GM21786 (cell line): ENCODE results near the gene MAPKBP1.

Experiments
- ATAC-seq: cut with Tn5 transposase; IDR thresholded peaks from one replicate; pipeline ENCODE4 v1.9.1; 2021; ENCODE audit not compliant: unreplicated experiment

Gene MAPKBP1

GRCh38 chr15:41806291-41807181 lies 32.3 kb downstream of the MAPKBP1 start:
- no peak for ATAC-seq

GRCh38 chr15:41809121-41809520 lies 34.8 kb downstream of the MAPKBP1 start:
- ATAC-seq = no peak

GRCh38 chr15:41809526-41810220 lies 35.4 kb downstream of the MAPKBP1 start:
- no peak for ATAC-seq

- no peak for ATAC-seq
Measured at GRCh38 chr15:41810651-41811431, 36.6 kb downstream of the MAPKBP1 start.

GRCh38 chr15:41811432-41812195 lies 37.3 kb downstream of the MAPKBP1 start:
- no peak for ATAC-seq

- no peak for ATAC-seq
Measured at GRCh38 chr15:41812820-41813375, 38.6 kb downstream of the MAPKBP1 start.

GRCh38 chr15:41813426-41813825 lies 39.1 kb downstream of the MAPKBP1 start:
- no peak for ATAC-seq

GRCh38 chr15:41814534-41814933 lies 40.2 kb downstream of the MAPKBP1 start:
- ATAC-seq = no peak

GRCh38 chr15:41816788-41817187 lies 42.5 kb downstream of the MAPKBP1 start:
- ATAC-seq = no peak

- no peak for ATAC-seq
Measured at GRCh38 chr15:41817327-41817726, 43.0 kb downstream of the MAPKBP1 start.

- no peak for ATAC-seq
Measured at GRCh38 chr15:41817781-41818180, 43.5 kb downstream of the MAPKBP1 start.

- no peak for ATAC-seq
Measured at GRCh38 chr15:41819455-41820050, 45.3 kb downstream of the MAPKBP1 start.

GRCh38 chr15:41820791-41821423 lies 46.6 kb downstream of the MAPKBP1 start:
- no peak for ATAC-seq

GRCh38 chr15:41821831-41822230 lies 47.5 kb downstream of the MAPKBP1 start:
- no peak for ATAC-seq

GRCh38 chr15:41822471-41822870 lies 48.2 kb downstream of the MAPKBP1 start:
- ATAC-seq = no peak

GRCh38 chr15:41822957-41823356 lies 48.7 kb downstream of the MAPKBP1 start:
- no peak for ATAC-seq

- no peak for ATAC-seq
Measured at GRCh38 chr15:41823502-41823901, 49.2 kb downstream of the MAPKBP1 start.

- no peak for ATAC-seq
Measured at GRCh38 chr15:41824062-41824745, 49.9 kb downstream of the MAPKBP1 start.

GRCh38 chr15:41825145-41825544 lies 50.9 kb downstream of the MAPKBP1 start:
- no peak for ATAC-seq
